Measurements from ENCODE around the gene ROCK2. TPM values are rescaled to one million over a fixed set of nuclear protein-coding genes. Genes with fewer than 3 reads are reported as not detected.

Gene ROCK2
- total RNA-seq (10 to 100 TPM; 37.3 to 89.6 (median 73.9) TPM), polyA plus RNA-seq (1 to 10 TPM; 4.0 to 9.6 (median 4.9) TPM)
- long read RNA-seq, donor 1, result 0 reads
- long read RNA-seq, donor 2, result 0 reads

DNA sequence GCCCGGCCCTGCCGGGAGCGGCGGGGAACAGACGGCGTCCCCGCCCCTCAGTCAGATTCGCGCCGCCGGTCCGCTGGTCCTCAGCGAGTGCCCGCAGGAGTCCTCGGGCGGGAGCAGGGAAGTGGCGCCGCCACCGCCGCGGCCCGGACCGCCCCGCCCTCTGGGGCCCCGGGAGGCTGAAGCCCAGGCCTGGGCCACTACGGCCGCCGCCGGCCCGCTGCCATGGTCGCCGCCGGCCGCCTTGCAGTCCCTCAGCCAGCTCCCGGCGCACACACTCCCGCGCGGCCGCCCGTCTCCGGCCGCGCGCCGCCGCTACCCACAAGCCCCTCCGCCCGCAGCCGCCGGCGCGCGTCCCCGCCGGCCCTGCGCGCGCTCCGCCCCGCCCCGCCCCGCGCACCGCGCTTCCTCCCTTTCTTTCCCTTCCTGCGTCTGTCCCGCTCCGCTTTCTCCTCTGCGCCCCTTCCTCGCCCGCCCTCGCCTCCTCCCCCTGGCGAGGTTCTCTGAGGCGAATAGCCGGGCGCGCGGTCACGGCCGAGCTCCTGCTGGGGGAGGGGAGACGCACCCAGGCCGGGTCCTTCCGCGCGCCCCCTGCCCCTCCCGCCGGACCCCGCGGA is at the start of gene ROCK2:
TSS of gene ROCK2 (minus strand) at position 295 of the 614 bp plus-strand sequence. CDS start 500 bp downstream, outside the sequence.
- peaks cover 17 to 57% (median 43%) of the 10 kb centered on the region in 6 donors for H3K4me1 ChIP-seq
- H3K27ac ChIP-seq, result peak within 1 kb of the TSS; percentile 90 to 99 (median 96)
- H3K27me3 ChIP-seq (replicated peaks in 1 of 7), result no peaks in the 10 kb centered on the region
- WGBS, 5 donors, result 0 to 1% (median 1%) methylated on average over 42 to 90 of the region's 90 CpGs
- H3K9me3 ChIP-seq, result no peaks in the 10 kb centered on the region
- peak within 1 kb of the TSS; percentile 71 to 98 (median 85) for H3K4me3 ChIP-seq
- TF ChIP-seq POLR2AphosphoS5 (IDR thresholded peaks at IDR 0.05) (peak; percentile 87 to 91 (median 88)), POLR2A (IDR thresholded peaks at IDR 0.05) (no peak)
- DNase-seq, result peak; percentile 95
- no peaks in the 10 kb centered on the region for H3K36me3 ChIP-seq
- intact Hi-C loops (cut with DNase I; ENCODE audit: low total_unique reads), result no loop called here

- DNase-seq, result no peak
- peaks cover 0 to 24% (median 10%) of the 10 kb centered on the region in 6 donors for H3K4me1 ChIP-seq
- intact Hi-C loops (cut with DNase I; ENCODE audit: low total_unique reads), result no loop called here
- TF ChIP-seq POLR2AphosphoS5 (IDR thresholded peaks at IDR 0.05), result no peak
- TF ChIP-seq CTCF (IDR thresholded peaks at IDR 0.05 in 8 of 11, conservative IDR thresholded peaks at IDR 0.05 in 3 of 11), result no peak
- no peak for TF ChIP-seq POLR2A (IDR thresholded peaks at IDR 0.05)
- no peaks in the 10 kb centered on the region for H3K36me3 ChIP-seq
- H3K27me3 ChIP-seq (replicated peaks in 1 of 7), result no peaks in the 10 kb centered on the region
- WGBS, 5 donors, result 75 to 90% (median 83%) methylated on average over 11 of the region's 11 CpGs
- no peaks in the 10 kb centered on the region for H3K9me3 ChIP-seq
- H3K4me3 ChIP-seq, result no peak overlapping the region
- H3K27ac ChIP-seq, result peak overlapping the region in 2 of 8 donors; percentile 23 to 28
Measured at GRCh38 chr2:11393711-11394236, 49.3 kb upstream of the ROCK2 start.

DNA sequence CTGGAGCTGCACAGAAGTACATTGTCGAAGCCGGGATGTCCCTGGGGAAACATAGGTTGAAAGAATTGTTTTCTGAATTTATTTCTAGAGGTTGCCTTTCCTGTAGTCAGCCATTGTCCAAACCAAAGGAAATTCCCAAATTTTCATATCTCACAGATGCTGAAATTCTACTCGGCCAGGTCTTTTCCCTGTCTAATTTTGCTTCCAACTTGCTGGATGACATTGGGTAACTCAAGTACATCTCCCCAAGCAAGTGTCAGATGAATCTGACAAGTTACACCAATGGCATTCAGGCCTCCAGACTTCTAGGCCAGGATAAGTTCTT is 47.5 kb upstream of the ROCK2 start:
- Histone ChIP-seq H3K27ac (peak overlapping the region in 3 of 8 donors; percentile 17 to 36 (median 25)), H3K4me3 (no peak overlapping the region), H3K27me3 (replicated peaks in 1 of 7) (no peaks in the 10 kb centered on the region), H3K4me1 (peaks cover 0 to 34% (median 17%) of the 10 kb centered on the region in 6 donors), H3K36me3 (no peaks in the 10 kb centered on the region), H3K9me3 (no peaks in the 10 kb centered on the region)
- DNase-seq, result no peak
- WGBS, 5 donors, result 44 to 75% (median 62%) methylated on average over 3 of the region's 3 CpGs
- intact Hi-C loops (cut with DNase I; ENCODE audit: low total_unique reads), result no loop called here
- TF ChIP-seq POLR2A (IDR thresholded peaks at IDR 0.05), result no peak
- no peak for TF ChIP-seq POLR2AphosphoS5 (IDR thresholded peaks at IDR 0.05)
- no peak for TF ChIP-seq CTCF (IDR thresholded peaks at IDR 0.05 in 8 of 11, conservative IDR thresholded peaks at IDR 0.05 in 3 of 11)

DNA sequence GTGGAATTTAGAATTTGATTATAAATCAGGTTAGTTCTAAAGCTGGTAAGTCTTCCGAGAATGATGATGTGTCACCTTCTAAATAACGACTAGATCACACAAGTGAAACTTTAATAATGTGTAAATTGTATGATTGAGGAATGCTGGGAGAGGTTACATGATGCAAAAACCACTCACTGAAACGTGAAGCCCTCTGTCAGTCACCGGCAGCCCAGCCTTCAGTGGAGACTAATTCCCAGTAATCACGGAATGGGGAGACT is 45.9 kb upstream of the ROCK2 start:
- no peaks in the 10 kb centered on the region for H3K9me3 ChIP-seq
- no peak for DNase-seq
- WGBS, 5 donors, result 74 to 86% (median 82%) methylated on average over 5 of the region's 5 CpGs
- intact Hi-C loops (cut with DNase I; ENCODE audit: low total_unique reads), result no loop called here
- H3K4me1 ChIP-seq, result peaks cover 0 to 45% (median 20%) of the 10 kb centered on the region in 6 donors
- H3K4me3 ChIP-seq, result no peak overlapping the region
- no peaks in the 10 kb centered on the region for H3K36me3 ChIP-seq
- H3K27ac ChIP-seq, result no peak overlapping the region
- TF ChIP-seq POLR2A (IDR thresholded peaks at IDR 0.05), result no peak
- TF ChIP-seq CTCF (IDR thresholded peaks at IDR 0.05 in 8 of 11, conservative IDR thresholded peaks at IDR 0.05 in 3 of 11), result no peak
- no peak for TF ChIP-seq POLR2AphosphoS5 (IDR thresholded peaks at IDR 0.05)
- H3K27me3 ChIP-seq (replicated peaks in 1 of 7), result no peaks in the 10 kb centered on the region
